H9 (cell line): ENCODE data around the gene ATOSB. TPM values are rescaled to one million over a fixed set of nuclear protein-coding genes. Genes with fewer than 3 reads are reported as not detected.

Experiments used
- DNase-seq: peaks from one replicate; pipeline ENCODE4 v3.0.0-alpha.2; 2017
- H2AFZ ChIP-seq: one replicate; pipeline ENCODE4 v1.6.1; 2013; ENCODE audit warnings: mild to moderate bottlenecking, low read length, control low read depth, moderate library complexity
- H2AK5ac ChIP-seq: 2 replicates; pipeline ENCODE4 v1.6.1; 2013; ENCODE audit warnings: low read length, control low read depth, mixed read lengths; ENCODE audit not compliant: insufficient read length
- H2BK120ac ChIP-seq: one replicate; pipeline ENCODE4 v1.6.1; 2013; ENCODE audit warnings: low read depth, mild to moderate bottlenecking, low read length, control low read depth, inconsistent platforms; ENCODE audit not compliant: poor library complexity, severe bottlenecking
- H2BK12ac ChIP-seq: 2 replicates; pipeline ENCODE4 v1.6.1; 2013; ENCODE audit warnings: low read length, control low read depth, mixed read lengths, low read depth; ENCODE audit not compliant: insufficient read length
- H2BK15ac ChIP-seq: 2 replicates; pipeline ENCODE4 v1.6.1; 2013; ENCODE audit warnings: low read depth, low read length, control low read depth
- H2BK20ac ChIP-seq: one replicate; pipeline ENCODE4 v1.6.1; 2013; ENCODE audit warnings: low read depth, mild to moderate bottlenecking, low read length, control low read depth, inconsistent platforms; ENCODE audit not compliant: poor library complexity, severe bottlenecking
- H2BK5ac ChIP-seq: 2 replicates; pipeline ENCODE4 v1.6.1; 2013; ENCODE audit warnings: low read length, control low read depth, mixed read lengths; ENCODE audit not compliant: insufficient read length
- H3K14ac ChIP-seq: 2 replicates; pipeline ENCODE4 v1.6.1; 2013; ENCODE audit warnings: low read length, control low read depth; ENCODE audit not compliant: insufficient read depth
- H3K18ac ChIP-seq: 2 replicates; pipeline ENCODE4 v1.6.1; 2013; ENCODE audit warnings: low read depth, mild to moderate bottlenecking, mixed read lengths, low read length, control low read depth; ENCODE audit not compliant: insufficient read length
- H3K23ac ChIP-seq: 2 replicates; pipeline ENCODE4 v1.6.1; 2013; ENCODE audit warnings: low read length, control low read depth, mixed read lengths, low read depth; ENCODE audit not compliant: insufficient read length
- H3K23me2 ChIP-seq: 2 replicates; pipeline ENCODE4 v1.6.1; 2013; ENCODE audit warnings: low read depth, mild to moderate bottlenecking, mixed read lengths, low read length, control low read depth; ENCODE audit not compliant: insufficient read length, poor library complexity, severe bottlenecking
- H3K27ac ChIP-seq: 2 replicates; pipeline ENCODE4 v1.5.1; 2013; ENCODE audit warnings: low read length, control low read depth, mixed read lengths, low read depth; ENCODE audit not compliant: insufficient read length
- H3K27me3 ChIP-seq: 2 replicates; pipeline ENCODE4 v1.6.1; 2013; ENCODE audit warnings: low read length, control low read depth, inconsistent platforms; ENCODE audit not compliant: insufficient read depth
- H3K4ac ChIP-seq: 2 replicates; pipeline ENCODE4 v1.6.1; 2013; ENCODE audit warnings: low read depth, mild to moderate bottlenecking, control low read depth, inconsistent platforms, low read length, moderate library complexity
- H3K4me1 ChIP-seq: 2 replicates; pipeline ENCODE4 v1.6.1; 2013; ENCODE audit warnings: low read length, control low read depth, inconsistent platforms; ENCODE audit not compliant: insufficient read depth
- H3K4me2 ChIP-seq: 2 replicates; pipeline ENCODE4 v1.6.1; 2013; ENCODE audit warnings: low read length, control low read depth, mixed read lengths; ENCODE audit not compliant: insufficient read length, insufficient read depth
- H3K56ac ChIP-seq: 2 replicates; pipeline ENCODE4 v1.6.1; 2013; ENCODE audit warnings: low read depth, mild to moderate bottlenecking, mixed read lengths, low read length, control low read depth; ENCODE audit not compliant: insufficient read length
- H3K79me1 ChIP-seq: 2 replicates; pipeline ENCODE4 v1.6.1; 2013; ENCODE audit warnings: low read depth, mild to moderate bottlenecking, moderate library complexity, low read length, control low read depth, inconsistent platforms; ENCODE audit not compliant: insufficient read depth, poor library complexity, severe bottlenecking
- H3K79me2 ChIP-seq: 2 replicates; pipeline ENCODE4 v1.6.1; 2013; ENCODE audit warnings: low read length, control low read depth, inconsistent platforms; ENCODE audit not compliant: insufficient read depth
- H3K9ac ChIP-seq: 2 replicates; pipeline ENCODE4 v1.6.1; 2013; ENCODE audit warnings: low read length, control low read depth, mixed read lengths; ENCODE audit not compliant: insufficient read length; ENCODE audit errors: extremely low read depth
- H3K9me3 ChIP-seq: one replicate; pipeline ENCODE4 v1.6.1; 2013; ENCODE audit warnings: low read depth, low read length, inconsistent platforms; ENCODE audit not compliant: control insufficient read depth
- H3T11ph ChIP-seq: one replicate; pipeline ENCODE4 v1.6.1; 2013; ENCODE audit warnings: mild to moderate bottlenecking, low read length, control low read depth, inconsistent platforms
- H4K20me1 ChIP-seq: one replicate; pipeline ENCODE4 v1.6.1; 2013; ENCODE audit not compliant: control insufficient read depth, insufficient read length, insufficient read depth
- H4K5ac ChIP-seq: 2 replicates; pipeline ENCODE4 v1.6.1; 2013; ENCODE audit warnings: low read depth, mild to moderate bottlenecking, mixed read lengths, low read length, control low read depth; ENCODE audit not compliant: insufficient read length
- H4K8ac ChIP-seq: replicated peaks from 2 replicates; pipeline ENCODE4 v1.6.1; 2013; ENCODE audit warnings: low read length, control low read depth, mixed read lengths, low read depth; ENCODE audit not compliant: insufficient read length
- H4K91ac ChIP-seq: 2 replicates; pipeline ENCODE4 v1.6.1; 2013; ENCODE audit warnings: low read depth, mild to moderate bottlenecking, moderate library complexity, mixed read lengths, low read length, control low read depth; ENCODE audit not compliant: insufficient read length
- H3K27ac Mint-ChIP-seq, 3 experiments: 2 replicates in 2 of 3; 3 replicates in 1 of 3; pipeline ENCODE4 v1.8.0; 2020 to 2021; ENCODE audit warnings: mixed read lengths in 3 of 3, mild to moderate bottlenecking in 1 of 3, moderate library complexity in 1 of 3
- H3K27me3 Mint-ChIP-seq: 2 replicates; pipeline ENCODE4 v1.8.0; 2021; ENCODE audit warnings: low read depth, mild to moderate bottlenecking, moderate library complexity, mixed read lengths
- H3K36me3 Mint-ChIP-seq, 3 experiments: 2 replicates in 2 of 3; 3 replicates in 1 of 3; pipeline ENCODE4 v1.8.0; 2020 to 2021; ENCODE audit warnings: low read depth in 3 of 3, mixed read lengths in 3 of 3; ENCODE audit not compliant: insufficient read depth in 1 of 3
- H3K4me1 Mint-ChIP-seq, 2 experiments: 2 replicates each; pipeline ENCODE4 v1.8.0; 2020; ENCODE audit warnings: mixed read lengths in 2 of 2
- H3K4me3 Mint-ChIP-seq, 2 experiments: 2 replicates in 1 of 2; 3 replicates in 1 of 2; pipeline ENCODE4 v1.8.0; 2020 to 2021; ENCODE audit warnings: mild to moderate bottlenecking in 2 of 2, mixed read lengths in 2 of 2, moderate library complexity in 1 of 2
- H3K9me3 Mint-ChIP-seq, 2 experiments: 2 replicates in 1 of 2; 3 replicates in 1 of 2; pipeline ENCODE4 v1.8.0; 2020; ENCODE audit warnings: mild to moderate bottlenecking in 2 of 2, mixed read lengths in 2 of 2, moderate library complexity in 1 of 2
- CTCF ChIP-seq: fragments of 200-600 bp; sonication (generic); conservative IDR thresholded peaks from 3 replicates; pipeline ENCODE4 v1.8.0; 2021; ENCODE audit warnings: antibody characterized with exemption, mild to moderate bottlenecking
- WGBS: extraction: QIAGEN DNeasy Blood & Tissue Kit; methylation state at CpG from one replicate; pipeline ENCODE4 v1.1.7; 2013; ENCODE audit warnings: missing lambda C conversion rate, low lambda C conversion rate, mixed read lengths; ENCODE audit not compliant: insufficient read length; ENCODE audit errors: extremely low coverage; 5-methylcytosine and 5-hydroxymethylcytosine counted together
- total RNA-seq: library from RNA; stranded (reverse); gene quantifications from 2 replicates; pipeline ENCODE4 v1.2.1, GENCODE V29; 2021

ATOSB gene
- total RNA-seq, 1 experiment from 2014 or later, result 5.6 TPM

- no peak overlapping the region for H3K4me3 Mint-ChIP-seq
- no peak overlapping the region for H2BK20ac ChIP-seq
- H3K4ac ChIP-seq, result no peak overlapping the region
- H4K20me1 ChIP-seq, result no peaks in the 10 kb centered on the region
- no peaks in the 10 kb centered on the region for H3K27me3 ChIP-seq
- H2BK5ac ChIP-seq, result no peak overlapping the region
- H2BK15ac ChIP-seq, result no peak overlapping the region
- H2BK120ac ChIP-seq, result no peak overlapping the region
- no peaks in the 10 kb centered on the region for H3K9me3 ChIP-seq
- H4K8ac ChIP-seq, result no peak overlapping the region
- peaks cover 26 to 28% of the 10 kb centered on the region in 2 experiments for H3K4me1 Mint-ChIP-seq
- H3K36me3 Mint-ChIP-seq, result peaks cover 44 to 67% (median 63%) of the 10 kb centered on the region in 3 experiments
- no peak overlapping the region for H4K5ac ChIP-seq
- no peak overlapping the region for H3K9ac ChIP-seq
- H3K4me2 ChIP-seq, result no peak overlapping the region
- no peaks in the 10 kb centered on the region for H3K9me3 Mint-ChIP-seq
- H3K4me1 ChIP-seq, result peaks cover 7% of the 10 kb centered on the region; the same call in 1 of the 2 replicates
- no peak overlapping the region for H4K91ac ChIP-seq
- H3T11ph ChIP-seq, result no peak overlapping the region
- H3K27ac ChIP-seq, result no peak overlapping the region
- no peak overlapping the region for H3K18ac ChIP-seq
- H2AK5ac ChIP-seq, result no peak overlapping the region
- H3K56ac ChIP-seq, result no peak overlapping the region
- no peak overlapping the region for H2BK12ac ChIP-seq
- H3K79me1 ChIP-seq, result peaks cover 7% of the 10 kb centered on the region
- DNase-seq, result no peak
- H2AFZ ChIP-seq, result no peak overlapping the region
- H3K14ac ChIP-seq, result no peak overlapping the region
- WGBS, result no CpG with 5 or more reads among the region's 4 CpGs
- peaks cover 17% of the 10 kb centered on the region for H3K23me2 ChIP-seq
- TF ChIP-seq CTCF, result no peak
- H3K27me3 Mint-ChIP-seq, result no peaks in the 10 kb centered on the region; the same call in 1 of the 2 replicates
- H3K23ac ChIP-seq, result no peak overlapping the region
- peaks cover 23% of the 10 kb centered on the region for H3K79me2 ChIP-seq
- no peak overlapping the region for H3K27ac Mint-ChIP-seq
Observed at GRCh38 chr9:35075358-35075757, 40.3 kb downstream of the ATOSB start.
